HCEC 1CT (cell line): ENCODE measurements around the gene KRT24.
"Not testable (repeated sequence)": the region's sequence is repeated elsewhere in the genome, so short reads cannot be mapped to it uniquely, and the experiment has no call there.

Source experiments
- DNase-seq: peaks from one replicate; pipeline ENCODE4 v3.0.0-alpha.2; 2017

The KRT24 gene

DNA sequence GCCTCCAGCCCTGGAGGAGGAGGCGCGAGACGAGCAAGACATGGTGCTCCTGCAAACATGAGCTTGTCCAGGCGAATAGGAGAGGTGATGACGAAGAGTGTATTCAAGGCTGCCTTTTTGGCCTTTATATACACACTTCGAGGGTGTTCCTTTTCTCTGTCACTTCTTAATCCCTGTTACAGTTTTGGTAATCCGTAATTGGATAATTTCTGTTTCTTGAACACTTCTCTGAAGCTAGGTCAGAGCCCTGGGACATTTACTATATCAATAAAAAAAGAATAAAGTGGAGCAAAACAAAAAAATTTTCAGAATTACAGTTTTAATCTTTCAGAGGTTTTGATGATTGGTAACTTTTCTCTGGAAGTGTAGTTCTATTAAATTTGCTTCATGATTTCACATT, at the start of gene KRT24:
Gene KRT24, minus strand, starts transcription at position 101 of the 400 bp plus-strand sequence. Its CDS starts 59 bp downstream, at position 42.
- DNase-seq, result no peak

DNA sequence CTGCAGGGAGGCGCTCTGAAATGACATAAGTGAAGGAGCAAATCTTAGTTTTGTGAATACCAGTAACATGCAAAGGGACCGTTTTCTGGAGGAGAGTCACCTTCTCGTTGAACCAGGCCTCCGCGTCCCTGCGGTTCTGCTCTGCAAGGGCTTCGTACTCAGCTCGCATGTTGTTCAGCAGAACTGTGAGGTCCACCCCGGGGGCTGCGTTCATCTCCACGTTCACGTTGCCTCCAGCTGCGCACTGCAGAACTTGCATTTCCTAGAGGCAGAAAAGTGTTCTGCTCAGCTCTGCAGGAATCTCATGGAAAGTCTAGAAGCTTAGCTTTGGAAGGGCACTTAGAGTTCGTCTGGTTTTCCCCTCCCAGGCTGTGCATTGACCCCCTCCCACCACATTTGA, 47.5 kb upstream of the KRT24 start:
- no peak for DNase-seq

- no peak for DNase-seq
Observed at GRCh38 chr17:40750391-40750790, 46.8 kb upstream of the KRT24 start.

DNA sequence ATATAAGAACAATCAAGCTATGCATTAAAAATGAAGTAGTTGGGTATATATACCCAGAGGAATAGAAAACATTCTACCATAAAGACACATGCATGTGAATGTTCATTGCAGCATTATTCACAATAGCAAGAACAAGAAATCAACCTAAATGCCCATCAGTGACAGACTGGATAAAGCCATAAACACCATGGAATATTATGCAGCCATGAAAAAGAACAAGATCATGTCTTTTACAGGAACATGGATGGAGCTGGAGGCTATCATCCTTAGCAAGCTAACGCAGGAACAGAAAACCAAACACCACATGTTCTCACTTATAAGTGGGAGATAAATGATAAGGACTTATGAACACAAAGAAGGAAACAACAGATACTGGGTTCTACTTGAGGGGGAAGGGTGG, 45.1 kb upstream of the KRT24 start:
- not testable (repeated sequence) for DNase-seq

- DNase-seq, result no peak
Observed at GRCh38 chr17:40738553-40738952, 35.0 kb upstream of the KRT24 start.

GRCh38 chr17:40735016-40735415, 31.5 kb upstream of the KRT24 start:
- DNase-seq, result no peak

- DNase-seq, result no peak
Observed at GRCh38 chr17:40734018-40734417, 30.5 kb upstream of the KRT24 start.

GRCh38 chr17:40730970-40731369, 27.4 kb upstream of the KRT24 start:
- DNase-seq, result no peak

GRCh38 chr17:40727447-40728231, 24.1 kb upstream of the KRT24 start:
- DNase-seq, result no peak

DNA sequence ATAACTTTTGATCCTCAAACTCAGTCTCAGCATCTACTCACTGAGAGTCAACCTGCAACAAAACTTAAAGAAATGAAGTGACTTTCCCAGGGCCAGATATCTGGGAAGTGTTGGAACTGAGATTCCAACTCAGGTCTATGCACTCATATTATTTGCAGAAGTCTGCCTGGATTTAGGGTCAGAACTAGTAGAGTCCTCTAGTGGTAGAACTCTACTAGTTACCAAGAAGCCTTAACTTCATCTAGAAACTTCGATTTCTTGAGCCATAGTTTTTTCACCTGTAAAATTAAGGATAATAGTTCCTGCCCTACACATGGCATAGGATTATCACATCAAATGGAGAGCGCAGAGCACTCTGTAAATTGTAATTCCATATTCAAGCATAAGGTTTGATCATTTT, 23.4 kb upstream of the KRT24 start:
- DNase-seq, result peak; percentile 11

DNA sequence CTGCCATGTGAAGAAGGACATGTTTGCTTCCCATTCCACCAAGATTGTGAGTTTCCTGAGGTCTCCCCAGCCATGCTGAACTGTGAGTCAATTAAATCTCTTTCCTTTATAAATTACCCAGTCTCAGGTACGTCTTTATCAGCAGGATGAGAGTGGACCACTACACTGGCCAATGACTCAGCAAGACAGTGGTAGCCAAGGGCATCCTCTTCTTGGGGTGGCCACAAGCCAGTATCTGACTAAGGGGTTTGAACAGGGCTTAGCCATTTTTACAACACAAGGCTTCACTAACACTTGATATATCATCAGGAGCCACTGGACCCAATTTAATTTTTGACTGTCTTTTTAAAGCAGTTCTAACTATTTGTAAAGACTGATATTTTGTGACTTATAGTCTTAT, 21.1 kb upstream of the KRT24 start:
- DNase-seq, result no peak

- no peak for DNase-seq
Observed at GRCh38 chr17:40722241-40722640, 18.7 kb upstream of the KRT24 start.

DNA sequence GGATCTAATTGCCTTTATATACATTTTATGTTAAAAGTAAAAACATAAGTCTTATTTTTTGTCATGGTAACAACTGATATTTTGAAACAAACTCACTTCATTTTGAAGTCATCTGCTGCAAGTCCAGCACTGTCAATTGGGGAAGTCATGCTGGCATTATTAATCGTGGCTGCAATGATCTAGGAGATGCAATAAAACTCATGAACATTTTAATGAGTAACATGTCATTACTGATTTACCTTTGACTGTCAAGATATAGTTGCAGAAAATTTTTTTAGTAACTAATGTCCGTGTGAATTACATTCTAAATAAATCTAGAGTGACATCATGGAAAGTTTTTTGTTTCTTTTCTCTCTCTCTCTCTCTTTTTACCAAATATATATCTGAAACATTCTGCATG, 17.3 kb upstream of the KRT24 start:
- DNase-seq, result no peak

- no peak for DNase-seq
Observed at GRCh38 chr17:40718930-40719329, 15.4 kb upstream of the KRT24 start.

DNA sequence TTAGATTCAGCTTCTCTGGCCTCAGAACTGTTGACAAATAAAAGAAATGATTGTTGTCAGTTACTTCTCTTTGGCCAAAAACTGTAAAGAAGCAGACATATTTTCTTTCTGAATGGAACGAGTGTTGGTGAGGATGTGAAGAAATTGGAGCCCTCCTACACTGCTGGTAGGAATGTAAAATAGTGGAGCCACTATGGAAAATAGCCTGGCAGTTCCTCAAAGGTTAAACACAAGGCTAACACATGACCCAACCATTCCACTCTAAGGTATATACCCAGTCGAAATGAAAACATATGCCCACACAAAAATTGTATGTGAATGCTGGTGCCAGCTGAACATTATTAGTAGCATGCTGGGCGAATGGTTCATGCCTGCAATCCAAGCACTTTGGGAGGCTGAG, 14.2 kb upstream of the KRT24 start:
- DNase-seq, result no peak

DNA sequence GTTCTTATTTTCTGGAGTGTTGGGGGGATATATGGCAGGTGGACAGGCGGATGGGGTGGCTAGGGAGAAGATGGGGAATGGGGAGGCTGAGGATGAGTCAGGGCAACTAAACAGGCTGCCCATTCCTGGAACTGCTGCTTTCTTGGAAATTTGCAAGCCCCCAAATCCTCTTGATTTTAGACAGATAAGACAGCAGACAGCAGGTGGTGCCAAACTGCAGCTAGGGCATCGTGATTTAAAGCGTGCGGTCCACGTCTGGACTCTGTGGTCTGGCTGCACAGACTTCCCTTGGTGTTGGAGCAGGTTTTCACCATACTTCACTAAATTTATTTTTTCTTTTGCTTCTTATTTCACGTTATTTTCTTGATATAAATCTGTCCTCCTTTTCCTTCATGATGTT, 10.9 kb upstream of the KRT24 start:
- no peak for DNase-seq

GRCh38 chr17:40707745-40708144, 4.2 kb upstream of the KRT24 start:
- no peak for DNase-seq

DNA sequence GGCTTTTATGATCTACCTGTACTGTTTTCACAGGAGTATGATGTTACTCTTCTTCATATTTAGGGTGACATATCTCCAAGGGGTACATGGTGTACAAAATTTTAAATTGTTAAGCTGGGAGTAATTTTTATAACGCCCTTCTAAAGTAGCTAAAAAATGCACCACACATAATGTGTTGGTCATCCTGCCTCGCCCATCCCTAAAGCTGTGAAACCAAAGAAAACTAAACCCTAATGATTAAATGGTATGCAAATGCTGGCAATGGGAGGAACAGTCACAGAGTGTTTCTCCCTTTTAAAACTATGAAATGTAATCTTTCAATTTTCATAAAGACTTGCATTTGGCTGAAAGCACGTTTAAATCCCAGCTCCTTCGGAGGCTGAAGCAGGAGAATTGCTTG, 2.0 kb upstream of the KRT24 start:
- no peak for DNase-seq

DNA sequence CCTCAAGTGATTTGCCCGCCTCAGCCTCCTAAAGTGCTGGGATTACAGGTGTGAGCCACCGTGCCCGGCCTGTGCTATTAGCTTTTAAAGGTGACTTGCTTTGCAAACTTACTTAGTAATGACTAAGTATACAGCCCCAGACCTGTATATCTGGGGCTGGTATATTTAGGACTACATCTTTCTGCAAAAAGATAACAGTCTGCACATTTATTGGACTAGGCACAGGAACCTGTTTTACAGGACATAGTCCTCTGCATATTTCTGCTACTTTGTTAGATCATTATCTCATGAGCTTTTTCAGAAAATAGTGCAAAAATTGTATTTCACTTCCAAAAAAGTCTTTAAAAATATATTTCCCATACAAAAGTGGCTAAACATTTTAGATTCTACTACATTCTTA, 1.3 kb downstream of the KRT24 start:
- DNase-seq, result no peak

DNA sequence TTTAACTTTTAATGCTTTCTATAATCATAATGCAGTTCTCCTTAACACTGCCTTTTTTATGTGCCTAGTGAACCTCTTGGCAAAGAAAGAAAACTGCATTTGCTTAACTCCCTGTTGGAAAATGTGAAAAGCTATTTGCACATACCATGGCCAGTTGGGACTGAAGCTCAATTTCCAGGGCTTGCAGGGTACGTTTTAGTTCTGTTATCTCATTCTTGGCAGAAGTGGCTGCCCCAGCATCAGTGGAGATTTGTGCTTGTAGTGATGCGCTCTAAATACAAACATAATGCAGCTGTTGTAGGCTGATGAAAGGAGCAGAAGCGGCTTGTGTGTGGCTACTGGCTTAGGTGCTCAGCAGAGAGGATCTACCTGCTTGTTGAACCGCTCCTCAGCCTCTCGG, 3.7 kb downstream of the KRT24 start:
- DNase-seq, result no peak

- no peak for DNase-seq
Observed at GRCh38 chr17:40699371-40699770, 4.2 kb downstream of the KRT24 start.

DNA sequence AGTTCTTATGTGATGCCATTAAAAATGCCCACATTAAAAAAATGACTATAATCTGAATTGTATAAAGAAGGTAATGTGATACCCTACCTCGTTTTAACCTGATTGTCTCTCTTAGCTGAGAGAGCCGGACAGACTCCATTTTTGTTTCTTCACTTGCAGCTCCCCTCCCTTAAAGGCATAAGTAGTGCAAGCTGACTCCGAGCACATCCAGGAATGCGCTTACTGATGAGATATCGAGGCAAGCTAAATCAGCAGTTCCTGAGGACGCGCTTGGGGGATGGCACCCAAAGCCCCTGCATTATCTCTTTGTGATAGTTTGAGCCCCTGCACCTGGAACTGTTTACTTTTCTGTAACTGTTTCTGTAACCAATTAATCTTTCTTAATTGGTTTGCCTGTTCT, 6.3 kb downstream of the KRT24 start:
- no peak for DNase-seq

GRCh38 chr17:40696651-40697072, 6.9 kb downstream of the KRT24 start:
- DNase-seq, result no peak

DNA sequence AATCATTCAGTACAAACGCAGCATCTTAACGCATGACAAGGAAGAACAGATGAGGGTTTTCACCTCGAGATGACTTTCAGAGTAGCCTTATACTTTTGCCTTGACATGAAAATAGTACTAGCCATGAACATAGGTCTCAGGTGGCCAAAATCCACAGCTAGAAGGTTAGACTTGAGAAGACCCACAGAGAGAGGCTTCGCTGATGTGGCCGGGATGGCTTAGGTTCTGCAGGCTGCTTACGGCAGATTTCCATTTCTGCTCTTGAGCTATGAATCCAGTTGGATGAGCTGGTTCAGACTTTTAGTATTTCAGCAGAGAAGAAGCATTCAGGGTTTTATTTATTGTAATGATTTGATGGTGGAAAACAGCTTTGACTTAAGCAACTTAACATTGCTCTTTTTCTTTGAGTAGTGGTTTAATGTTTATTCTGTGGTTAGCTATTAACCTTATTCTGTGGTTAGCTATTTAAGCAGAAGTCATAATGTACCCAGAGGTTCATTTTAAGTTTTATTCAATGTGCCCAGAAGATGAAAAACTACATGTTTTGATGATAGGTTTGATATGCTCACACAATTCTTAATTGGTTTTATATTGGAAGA, 7.6 kb downstream of the KRT24 start:
- no peak for DNase-seq

DNA sequence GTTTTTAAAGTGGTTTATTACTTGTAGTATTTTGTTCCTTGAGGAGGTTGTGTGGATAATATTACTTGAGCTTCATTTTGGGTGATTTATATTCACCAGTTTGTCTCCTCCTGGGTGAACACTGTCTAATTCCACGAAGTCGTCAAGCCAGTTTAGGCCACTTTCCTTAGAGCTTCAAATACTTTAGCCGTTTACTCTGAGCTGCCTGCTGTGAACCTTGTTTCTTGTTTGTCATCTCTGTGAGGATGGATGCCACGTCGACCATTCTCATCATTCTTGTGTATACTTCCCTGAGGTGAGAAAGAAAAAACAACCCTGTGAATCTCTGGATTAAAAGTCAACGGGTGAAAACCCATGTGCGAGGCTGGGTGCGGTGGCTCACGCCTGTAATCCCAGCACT, 9.0 kb downstream of the KRT24 start:
- DNase-seq, result no peak
